ENCODE data around the gene SMIM29.

GRCh38 chr6:34272013-34272926 is 23.5 kb upstream of the SMIM29 start:
- TF ChIP-seq POLR2A (IDR thresholded peaks at IDR 0.05; ENCODE audit: borderline replicate concordance, extremely low read depth, insufficient read depth, insufficient read length) (no peak), EZH2 (IDR thresholded peaks at IDR 0.05) (no peak)
- TF ChIP-seq, protein P1, sequence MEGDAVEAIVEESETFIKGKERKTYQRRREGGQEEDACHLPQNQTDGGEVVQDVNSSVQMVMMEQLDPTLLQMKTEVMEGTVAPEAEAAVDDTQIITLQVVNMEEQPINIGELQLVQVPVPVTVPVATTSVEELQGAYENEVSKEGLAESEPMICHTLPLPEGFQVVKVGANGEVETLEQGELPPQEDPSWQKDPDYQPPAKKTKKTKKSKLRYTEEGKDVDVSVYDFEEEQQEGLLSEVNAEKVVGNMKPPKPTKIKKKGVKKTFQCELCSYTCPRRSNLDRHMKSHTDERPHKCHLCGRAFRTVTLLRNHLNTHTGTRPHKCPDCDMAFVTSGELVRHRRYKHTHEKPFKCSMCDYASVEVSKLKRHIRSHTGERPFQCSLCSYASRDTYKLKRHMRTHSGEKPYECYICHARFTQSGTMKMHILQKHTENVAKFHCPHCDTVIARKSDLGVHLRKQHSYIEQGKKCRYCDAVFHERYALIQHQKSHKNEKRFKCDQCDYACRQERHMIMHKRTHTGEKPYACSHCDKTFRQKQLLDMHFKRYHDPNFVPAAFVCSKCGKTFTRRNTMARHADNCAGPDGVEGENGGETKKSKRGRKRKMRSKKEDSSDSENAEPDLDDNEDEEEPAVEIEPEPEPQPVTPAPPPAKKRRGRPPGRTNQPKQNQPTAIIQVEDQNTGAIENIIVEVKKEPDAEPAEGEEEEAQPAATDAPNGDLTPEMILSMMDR (IDR thresholded peaks at IDR 0.05 in 2 of 3, conservative IDR thresholded peaks at IDR 0.05 in 1 of 3; ENCODE audit: borderline replicate concordance in 1 of 3, insufficient read depth in 1 of 3, low read depth in 2 of 3, low read length in 2 of 3): peak in 1 of 3 experiments; percentile 23; a peak in 1 of 6 replicates
